ENCODE measurements around the gene ASGR1.
"Not testable (repeated sequence)": the region's sequence is repeated elsewhere in the genome, so short reads cannot be mapped to it uniquely, and the experiment has no call there.

ASGR1 gene

GRCh38 chr17:7147772-7148171 lies 31.4 kb downstream of the ASGR1 start:
- DNase-seq = no peak

GRCh38 chr17:7146115-7146514 lies 33.1 kb downstream of the ASGR1 start:
- DNase-seq = no peak

- DNase-seq = no peak
Measured at GRCh38 chr17:7144213-7144612, 35.0 kb downstream of the ASGR1 start.

GRCh38 chr17:7141824-7142223 lies 37.3 kb downstream of the ASGR1 start:
- DNase-seq = no peak

GRCh38 chr17:7139400-7139799 lies 39.8 kb downstream of the ASGR1 start:
- DNase-seq = no peak

- no peak for DNase-seq
Measured at GRCh38 chr17:7138800-7139381, 40.3 kb downstream of the ASGR1 start.

GRCh38 chr17:7137171-7137943 lies 41.8 kb downstream of the ASGR1 start:
- no peak for DNase-seq

GRCh38 chr17:7136266-7136877 lies 42.8 kb downstream of the ASGR1 start:
- DNase-seq = peak; percentile 88

GRCh38 chr17:7133916-7134315 lies 45.3 kb downstream of the ASGR1 start:
- no peak for DNase-seq

- peak; percentile 65 for DNase-seq
Measured at GRCh38 chr17:7133424-7133823, 45.7 kb downstream of the ASGR1 start.

- peak; percentile 49 for DNase-seq
Measured at GRCh38 chr17:7132511-7133094, 46.6 kb downstream of the ASGR1 start.

- no peak for DNase-seq
Measured at GRCh38 chr17:7131423-7131791, 47.8 kb downstream of the ASGR1 start.

- DNase-seq = no peak
Measured at GRCh38 chr17:7130621-7131422, 48.3 kb downstream of the ASGR1 start.

- no peak for DNase-seq
Measured at GRCh38 chr17:7129311-7129710, 49.9 kb downstream of the ASGR1 start.

GRCh38 chr17:7128160-7128559 lies 51.0 kb downstream of the ASGR1 start:
- no peak for DNase-seq

GRCh38 chr17:7127501-7127900 lies 51.7 kb downstream of the ASGR1 start:
- not testable (repeated sequence) for DNase-seq

- DNase-seq = not testable (repeated sequence)
Measured at GRCh38 chr17:7126386-7126785, 52.8 kb downstream of the ASGR1 start.

- DNase-seq = no peak
Measured at GRCh38 chr17:7124923-7125322, 54.2 kb downstream of the ASGR1 start.

GRCh38 chr17:7123844-7124243 lies 55.3 kb downstream of the ASGR1 start:
- no peak for DNase-seq

All from stimulated activated CD8-positive, alpha-beta memory T cell treated with anti-CD3 and anti-CD28 coated beads, Interleukin-4, amount 100 ng/mL, for 48 hours (primary cell).